Endodermal cell (in vitro differentiated cells): ENCODE measurements around the gene ADAMTS10. TPM values are rescaled to one million over a fixed set of nuclear protein-coding genes. Genes with fewer than 3 reads are reported as not detected.
"Not testable (repeated sequence)": the region's sequence is repeated elsewhere in the genome, so short reads cannot be mapped to it uniquely, and the experiment has no call there.

Experiments
- DNase-seq: peaks from one replicate; pipeline ENCODE4 v3.0.0-alpha.2; 2017
- H3K27ac ChIP-seq: 2 replicates; pipeline ENCODE4 v1.5.1; 2013; ENCODE audit warnings: mild to moderate bottlenecking, low read depth, low read length, moderate library complexity
- H3K27me3 ChIP-seq: 2 replicates; pipeline ENCODE4 v1.6.1; 2013; ENCODE audit warnings: mild to moderate bottlenecking, low read length, moderate library complexity; ENCODE audit not compliant: insufficient read depth, control insufficient read depth, poor library complexity, severe bottlenecking
- H3K36me3 ChIP-seq: 2 replicates; pipeline ENCODE4 v1.7.0; 2013; ENCODE audit warnings: mild to moderate bottlenecking, low read length, moderate library complexity; ENCODE audit not compliant: control insufficient read depth, insufficient read depth
- H3K4me1 ChIP-seq: one replicate; pipeline ENCODE4 v1.7.0; 2013; ENCODE audit warnings: low read length; ENCODE audit not compliant: control insufficient read depth, insufficient read depth
- H3K4me3 ChIP-seq: 2 replicates; pipeline ENCODE4 v1.5.1; 2013; ENCODE audit warnings: mild to moderate bottlenecking, low read length, moderate library complexity
- H3K9ac ChIP-seq: 2 replicates; pipeline ENCODE4 v1.6.1; 2013; ENCODE audit warnings: mild to moderate bottlenecking, low read length, moderate library complexity; ENCODE audit not compliant: poor library complexity, severe bottlenecking; ENCODE audit errors: extremely low read depth
- H3K9me3 ChIP-seq: 2 replicates; pipeline ENCODE4 v1.6.1; 2013; ENCODE audit warnings: mild to moderate bottlenecking, low read length, moderate library complexity; ENCODE audit not compliant: control insufficient read depth
- H3K27ac Mint-ChIP-seq: 2 replicates; pipeline ENCODE4 v1.8.0; 2020; ENCODE audit warnings: mixed read lengths
- H3K27me3 Mint-ChIP-seq: 2 replicates; pipeline ENCODE4 v1.8.0; 2021; ENCODE audit warnings: mild to moderate bottlenecking, mixed read lengths; ENCODE audit not compliant: insufficient read depth
- H3K36me3 Mint-ChIP-seq: 2 replicates; pipeline ENCODE4 v1.8.0; 2020; ENCODE audit warnings: low read depth, mixed read lengths
- H3K4me1 Mint-ChIP-seq: 2 replicates; pipeline ENCODE4 v1.8.0; 2020; ENCODE audit warnings: mixed read lengths
- H3K4me3 Mint-ChIP-seq: 2 replicates; pipeline ENCODE4 v1.8.0; 2020; ENCODE audit warnings: mild to moderate bottlenecking, moderate library complexity, mixed read lengths
- H3K9me3 Mint-ChIP-seq: 2 replicates; pipeline ENCODE4 v1.8.0; 2020; ENCODE audit warnings: mild to moderate bottlenecking, mixed read lengths
- CTCF ChIP-seq: fragments of 200-600 bp; sonication (generic); conservative IDR thresholded peaks from 2 replicates; pipeline ENCODE4 v1.5.0; 2021; ENCODE audit warnings: antibody characterized with exemption, mild to moderate bottlenecking
- WGBS, 2 experiments: methylation state at CpG; one replicate each; pipeline versions ENCODE4 v1.1.5 to v1.1.7; 2013; ENCODE audit warnings: missing lambda C conversion rate in 2 of 2, mixed read lengths in 1 of 2; ENCODE audit not compliant: insufficient coverage in 1 of 2, insufficient read length in 1 of 2; 5-methylcytosine and 5-hydroxymethylcytosine counted together
- total RNA-seq, 2 donors: library from RNA; stranded (reverse); fragmentation: NEBNext Ultra II Directional in 1 of 2; extraction: Animal tissue kit (Norgen Biotek cat#: 25700) in 1 of 2; gene quantifications; 2 replicates in 1 of 2; 3 replicates in 1 of 2; pipeline ENCODE4 v1.2.1, GENCODE V29; 2021

ADAMTS10 gene
- total RNA-seq, 2 donors from 2014 or later, result 19.3 to 35.9 TPM

- no peak for TF ChIP-seq CTCF
- H3K27ac ChIP-seq, result no peak overlapping the region
- DNase-seq, result peak; percentile 81
- 50 to 85% methylated on average over 1 to 2 of the region's 2 CpGs for WGBS, 2 experiments
- no peaks in the 10 kb centered on the region for H3K9me3 Mint-ChIP-seq
- no peak overlapping the region for H3K27ac Mint-ChIP-seq
- no peaks in the 10 kb centered on the region for H3K4me1 ChIP-seq
- no peaks in the 10 kb centered on the region for H3K27me3 ChIP-seq
- no peaks in the 10 kb centered on the region for H3K36me3 ChIP-seq
- peaks cover 2% of the 10 kb centered on the region for H3K4me1 Mint-ChIP-seq
- no peaks in the 10 kb centered on the region for H3K36me3 Mint-ChIP-seq
- no peak overlapping the region for H3K9ac ChIP-seq
- no peaks in the 10 kb centered on the region for H3K9me3 ChIP-seq
- no peak overlapping the region for H3K4me3 Mint-ChIP-seq
- H3K4me3 ChIP-seq, result no peak overlapping the region
- peaks cover 9% of the 10 kb centered on the region for H3K27me3 Mint-ChIP-seq
Measured at GRCh38 chr19:8561075-8561764, 49.3 kb downstream of the ADAMTS10 start.

- Mint-ChIP-seq H3K36me3 (no peaks in the 10 kb centered on the region), H3K4me3 (no peak overlapping the region), H3K4me1 (peaks cover 2% of the 10 kb centered on the region), H3K27ac (no peak overlapping the region), H3K27me3 (peaks cover 21% of the 10 kb centered on the region), H3K9me3 (no peaks in the 10 kb centered on the region)
- DNase-seq, result no peak
- H3K9ac ChIP-seq, result no peak overlapping the region
- 83% methylated on average over 2 of the region's 2 CpGs for WGBS, 2 experiments
- H3K36me3 ChIP-seq, result no peaks in the 10 kb centered on the region
- H3K27ac ChIP-seq, result no peak overlapping the region
- no peak overlapping the region for H3K4me3 ChIP-seq
- H3K4me1 ChIP-seq, result no peaks in the 10 kb centered on the region
- no peak for TF ChIP-seq CTCF
- no peaks in the 10 kb centered on the region for H3K9me3 ChIP-seq
- H3K27me3 ChIP-seq, result no peaks in the 10 kb centered on the region
Measured at GRCh38 chr19:8558325-8558724, 52.2 kb downstream of the ADAMTS10 start.

DNA sequence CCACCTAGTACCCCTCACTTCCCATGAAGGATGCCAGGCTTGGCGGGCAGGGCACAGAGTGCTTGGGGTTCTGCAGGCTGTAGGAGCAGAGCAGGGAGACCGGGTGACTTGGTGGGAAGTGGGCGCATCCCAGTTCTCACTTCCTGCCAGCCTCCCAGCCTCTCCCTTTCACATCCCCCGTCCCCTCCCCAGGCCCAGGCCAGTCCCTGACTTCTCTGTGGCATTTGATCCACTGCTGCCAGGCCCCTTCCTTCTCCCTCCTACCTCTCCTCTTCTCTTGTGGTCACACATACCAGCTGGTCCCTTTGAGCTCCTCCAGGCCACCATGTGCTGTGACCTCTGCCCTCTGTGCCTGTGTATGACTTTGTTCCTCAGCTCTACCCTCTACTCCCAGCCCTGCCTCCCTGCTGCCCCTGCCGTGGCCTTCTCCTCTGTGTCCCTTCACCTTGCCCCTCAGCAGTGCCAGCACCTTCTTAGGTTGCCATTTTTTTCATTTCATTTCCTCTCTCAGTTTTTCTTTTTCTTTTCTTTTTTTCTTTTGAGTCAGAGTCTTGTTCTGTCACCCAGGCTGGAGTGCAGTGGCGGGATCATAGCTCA is 52.8 kb downstream of the ADAMTS10 start:
- H3K27ac ChIP-seq, result no peak overlapping the region
- H3K4me3 Mint-ChIP-seq, result no peak overlapping the region
- no peak overlapping the region for H3K27ac Mint-ChIP-seq
- H3K27me3 Mint-ChIP-seq, result peaks cover 25% of the 10 kb centered on the region
- no peak overlapping the region for H3K9ac ChIP-seq
- H3K9me3 Mint-ChIP-seq, result no peaks in the 10 kb centered on the region
- H3K4me1 ChIP-seq, result no peaks in the 10 kb centered on the region
- H3K27me3 ChIP-seq, result no peaks in the 10 kb centered on the region
- no peak for TF ChIP-seq CTCF
- H3K4me1 Mint-ChIP-seq, result peaks cover 2% of the 10 kb centered on the region
- 79 to 86% methylated on average over 5 of the region's 6 CpGs for WGBS, 2 experiments
- H3K36me3 ChIP-seq, result no peaks in the 10 kb centered on the region
- H3K36me3 Mint-ChIP-seq, result no peaks in the 10 kb centered on the region
- H3K9me3 ChIP-seq, result no peaks in the 10 kb centered on the region
- no peak overlapping the region for H3K4me3 ChIP-seq
- DNase-seq, result no peak

- H3K4me3 Mint-ChIP-seq, H3K9me3 ChIP-seq, H3K4me3 ChIP-seq, DNase-seq, H3K27ac Mint-ChIP-seq, H3K27me3 ChIP-seq, H3K4me1 ChIP-seq, H3K36me3 Mint-ChIP-seq, H3K9me3 Mint-ChIP-seq, H3K36me3 ChIP-seq, H3K27ac ChIP-seq, H3K4me1 Mint-ChIP-seq, H3K9ac ChIP-seq: not testable (repeated sequence)
- H3K27me3 Mint-ChIP-seq, result peaks cover 27% of the 10 kb centered on the region
- 91 to 100% methylated on average over 2 to 6 of the region's 7 CpGs for WGBS, 2 experiments
Measured at GRCh38 chr19:8553729-8554128, 56.8 kb downstream of the ADAMTS10 start.
